WTC11 (cell line): ENCODE measurements around the gene AQP12B. TPM values are rescaled to one million over a fixed set of nuclear protein-coding genes. Genes with fewer than 3 reads are reported as not detected.

Experiments
- ATAC-seq: fragments of 200-7000 bp; cut with Tn5 transposase; 2 replicates; pipeline ENCODE4 v1.10.0; 2021; ENCODE audit warnings: mild to moderate bottlenecking, moderate library complexity
- CTCF ChIA-PET: fragments of 300-600 bp; sonication (Branson Sonifier 250); formaldehyde crosslinking; loops from one replicate; lab custom pipeline; 2021; ENCODE audit warnings: antibody characterized with exemption; lab: Charles Lee
- POLR2A ChIA-PET: fragments of 350-600 bp; sonication (Branson Sonifier 250); formaldehyde crosslinking; loops from one replicate; lab custom pipeline; 2021; ENCODE audit warnings: antibody characterized with exemption; lab: Charles Lee
- DNase-seq: peaks from one replicate; pipeline ENCODE4 v3.0.0; 2021; ENCODE audit warnings: low spot score
- H3K27ac Mint-ChIP-seq: 2 replicates; pipeline ENCODE4 v1.8.0; 2021; ENCODE audit warnings: mixed read lengths
- H3K27me3 Mint-ChIP-seq: 2 replicates; pipeline ENCODE4 v1.8.0; 2021; ENCODE audit warnings: low read depth, mild to moderate bottlenecking, moderate library complexity, mixed read lengths
- H3K36me3 Mint-ChIP-seq: 2 replicates; pipeline ENCODE4 v1.8.0; 2021; ENCODE audit warnings: mixed read lengths
- H3K4me1 Mint-ChIP-seq: 2 replicates; pipeline ENCODE4 v1.8.0; 2022; ENCODE audit warnings: mixed read lengths
- H3K4me3 Mint-ChIP-seq: 2 replicates; pipeline ENCODE4 v1.8.0; 2021; ENCODE audit warnings: mild to moderate bottlenecking, moderate library complexity, mixed read lengths
- H3K9me3 Mint-ChIP-seq: 2 replicates; pipeline ENCODE4 v1.8.0; 2021; ENCODE audit warnings: mixed read lengths
- ATF1 ChIP-seq: sonication (generic); formaldehyde crosslinking; IDR thresholded peaks from 2 replicates; pipeline ENCODE4 v1.8.1; 2023; ENCODE audit warnings: mild to moderate bottlenecking, moderate library complexity, missing genetic modification reagents
- CREB1 ChIP-seq: sonication (generic); formaldehyde crosslinking; IDR thresholded peaks from 2 replicates; pipeline ENCODE4 v1.8.0; 2023; ENCODE audit warnings: mild to moderate bottlenecking, missing genetic modification reagents
- EMX1 ChIP-seq: fragments of 250-450 bp; sonication (Bioruptor Pico); IDR thresholded peaks from 2 replicates; pipeline ENCODE4 v1.8.0; 2021; ENCODE audit warnings: mild to moderate bottlenecking
- FOXJ3 ChIP-seq: sonication (generic); formaldehyde crosslinking; IDR thresholded peaks from 2 replicates; pipeline ENCODE4 v1.9.0; 2021; ENCODE audit warnings: missing genetic modification reagents, mild to moderate bottlenecking, borderline replicate concordance
- FOXP1 ChIP-seq: sonication (generic); formaldehyde crosslinking; IDR thresholded peaks from 2 replicates; pipeline ENCODE4 v1.8.0; 2022; ENCODE audit warnings: missing genetic modification reagents, mild to moderate bottlenecking, moderate library complexity, borderline replicate concordance
- GRHL2 ChIP-seq: fragments of 250-450 bp; sonication (Bioruptor Pico); IDR thresholded peaks from 2 replicates; pipeline ENCODE4 v1.8.0; 2022; ENCODE audit warnings: mild to moderate bottlenecking, moderate library complexity; ENCODE audit not compliant: insufficient replicate concordance, severe bottlenecking
- IRF2 ChIP-seq: sonication (generic); formaldehyde crosslinking; IDR thresholded peaks from 2 replicates; pipeline ENCODE4 v1.8.0; 2022; ENCODE audit warnings: low read depth, missing genetic modification reagents, borderline replicate concordance
- RORB ChIP-seq: fragments of 250-450 bp; sonication (Bioruptor Pico); IDR thresholded peaks from 2 replicates; pipeline ENCODE4 v1.9.0; 2021; ENCODE audit warnings: mild to moderate bottlenecking
- ZNF232 ChIP-seq: sonication (generic); formaldehyde crosslinking; IDR thresholded peaks from 2 replicates; pipeline ENCODE4 v1.8.0; 2022; ENCODE audit warnings: mild to moderate bottlenecking, missing genetic modification reagents
- total RNA-seq: library from RNA; stranded (reverse); gene quantifications from 3 replicates; pipeline ENCODE4 v1.2.3, GENCODE V29; 2021
- TF ChIP-seq, protein P1 (sequence below): sonication (generic); formaldehyde crosslinking; conservative IDR thresholded peaks from 2 replicates; pipeline ENCODE4 v1.8.1; 2023; ENCODE audit warnings: mild to moderate bottlenecking, low read depth, missing genetic modification reagents, moderate library complexity
- TF ChIP-seq, protein P2 (sequence below): sonication (generic); formaldehyde crosslinking; IDR thresholded peaks from 2 replicates; pipeline ENCODE4 v1.8.1; 2022; ENCODE audit warnings: low read depth, missing genetic modification reagents, borderline replicate concordance
- TF ChIP-seq, protein P3 (sequence below): sonication (generic); formaldehyde crosslinking; IDR thresholded peaks from 2 replicates; pipeline ENCODE4 v1.8.0; 2022; ENCODE audit warnings: missing genetic modification reagents
- TF ChIP-seq, protein P4 (sequence below): sonication (generic); formaldehyde crosslinking; IDR thresholded peaks from 2 replicates; pipeline ENCODE4 v1.8.1; 2023; ENCODE audit warnings: mild to moderate bottlenecking, missing genetic modification reagents
- TF ChIP-seq, protein P5 (sequence below): sonication (generic); formaldehyde crosslinking; IDR thresholded peaks from 2 replicates; pipeline ENCODE4 v1.8.1; 2022; ENCODE audit warnings: mild to moderate bottlenecking, moderate library complexity, missing genetic modification reagents
- TF ChIP-seq, protein P6 (sequence below): fragments of 200-600 bp; IDR thresholded peaks from 2 replicates; pipeline ENCODE4 v1.8.0; 2022; ENCODE audit warnings: antibody characterized with exemption
- TF ChIP-seq, protein P7 (sequence below): sonication (generic); formaldehyde crosslinking; IDR thresholded peaks from 2 replicates; pipeline ENCODE4 v1.8.0; 2023; ENCODE audit warnings: missing genetic modification reagents
- TF ChIP-seq, protein P8 (sequence below): sonication (generic); formaldehyde crosslinking; IDR thresholded peaks from 2 replicates; pipeline ENCODE4 v1.8.1; 2023; ENCODE audit warnings: mild to moderate bottlenecking, missing genetic modification reagents, moderate library complexity

AQP12B gene
- total RNA-seq, 1 experiment from 2014 or later, result not detected

DNA sequence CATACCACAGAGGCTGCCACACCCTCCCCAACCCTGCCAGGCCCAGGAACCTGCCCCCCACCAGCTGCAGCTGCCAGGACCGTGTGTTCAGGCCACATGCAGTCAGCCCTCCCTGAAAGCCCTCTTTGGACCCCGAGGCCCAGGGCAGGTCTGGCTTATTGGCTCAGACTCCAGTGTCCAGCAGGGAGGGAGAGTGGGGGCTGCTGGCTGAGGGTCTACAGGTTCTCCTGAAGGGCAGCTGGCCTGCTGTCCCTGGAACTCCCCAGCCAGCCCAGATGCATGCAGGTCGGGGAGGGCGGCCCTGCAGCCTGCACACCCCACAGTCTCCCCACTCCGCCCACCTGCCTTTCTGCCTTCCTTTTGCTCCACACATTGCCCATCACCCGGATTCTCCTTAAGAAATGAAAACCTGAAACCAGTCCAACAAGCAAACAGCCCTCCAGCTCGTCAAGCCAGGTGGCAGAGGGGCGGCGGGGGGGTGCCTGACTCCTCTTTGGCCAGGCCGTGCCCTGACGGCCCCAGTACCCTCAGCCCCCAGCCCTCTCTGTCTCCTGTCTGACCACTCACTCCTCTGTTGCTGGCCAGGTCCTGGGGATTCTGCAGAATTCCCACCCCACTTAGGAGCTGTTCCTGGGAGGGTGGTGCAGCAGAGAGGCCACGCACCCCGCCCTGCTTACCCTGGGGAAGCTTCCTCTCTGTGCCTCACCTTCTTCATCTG is 39.4 kb downstream of the AQP12B start:
- no peaks in the 10 kb centered on the region for H3K9me3 Mint-ChIP-seq
- H3K4me3 Mint-ChIP-seq, result no peak overlapping the region
- POLR2A ChIA-PET, result no interaction called here
- no peaks in the 10 kb centered on the region for H3K36me3 Mint-ChIP-seq
- peaks cover 3% of the 10 kb centered on the region for H3K27me3 Mint-ChIP-seq
- no peaks in the 10 kb centered on the region for H3K4me1 Mint-ChIP-seq
- TF ChIP-seq, protein P1, sequence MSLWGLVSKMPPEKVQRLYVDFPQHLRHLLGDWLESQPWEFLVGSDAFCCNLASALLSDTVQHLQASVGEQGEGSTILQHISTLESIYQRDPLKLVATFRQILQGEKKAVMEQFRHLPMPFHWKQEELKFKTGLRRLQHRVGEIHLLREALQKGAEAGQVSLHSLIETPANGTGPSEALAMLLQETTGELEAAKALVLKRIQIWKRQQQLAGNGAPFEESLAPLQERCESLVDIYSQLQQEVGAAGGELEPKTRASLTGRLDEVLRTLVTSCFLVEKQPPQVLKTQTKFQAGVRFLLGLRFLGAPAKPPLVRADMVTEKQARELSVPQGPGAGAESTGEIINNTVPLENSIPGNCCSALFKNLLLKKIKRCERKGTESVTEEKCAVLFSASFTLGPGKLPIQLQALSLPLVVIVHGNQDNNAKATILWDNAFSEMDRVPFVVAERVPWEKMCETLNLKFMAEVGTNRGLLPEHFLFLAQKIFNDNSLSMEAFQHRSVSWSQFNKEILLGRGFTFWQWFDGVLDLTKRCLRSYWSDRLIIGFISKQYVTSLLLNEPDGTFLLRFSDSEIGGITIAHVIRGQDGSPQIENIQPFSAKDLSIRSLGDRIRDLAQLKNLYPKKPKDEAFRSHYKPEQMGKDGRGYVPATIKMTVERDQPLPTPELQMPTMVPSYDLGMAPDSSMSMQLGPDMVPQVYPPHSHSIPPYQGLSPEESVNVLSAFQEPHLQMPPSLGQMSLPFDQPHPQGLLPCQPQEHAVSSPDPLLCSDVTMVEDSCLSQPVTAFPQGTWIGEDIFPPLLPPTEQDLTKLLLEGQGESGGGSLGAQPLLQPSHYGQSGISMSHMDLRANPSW (CRISPR knock-in tag), result no peak
- TF ChIP-seq, protein P2, sequence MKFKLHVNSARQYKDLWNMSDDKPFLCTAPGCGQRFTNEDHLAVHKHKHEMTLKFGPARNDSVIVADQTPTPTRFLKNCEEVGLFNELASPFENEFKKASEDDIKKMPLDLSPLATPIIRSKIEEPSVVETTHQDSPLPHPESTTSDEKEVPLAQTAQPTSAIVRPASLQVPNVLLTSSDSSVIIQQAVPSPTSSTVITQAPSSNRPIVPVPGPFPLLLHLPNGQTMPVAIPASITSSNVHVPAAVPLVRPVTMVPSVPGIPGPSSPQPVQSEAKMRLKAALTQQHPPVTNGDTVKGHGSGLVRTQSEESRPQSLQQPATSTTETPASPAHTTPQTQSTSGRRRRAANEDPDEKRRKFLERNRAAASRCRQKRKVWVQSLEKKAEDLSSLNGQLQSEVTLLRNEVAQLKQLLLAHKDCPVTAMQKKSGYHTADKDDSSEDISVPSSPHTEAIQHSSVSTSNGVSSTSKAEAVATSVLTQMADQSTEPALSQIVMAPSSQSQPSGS (CRISPR knock-in tag), result no peak
- TF ChIP-seq, protein P3, sequence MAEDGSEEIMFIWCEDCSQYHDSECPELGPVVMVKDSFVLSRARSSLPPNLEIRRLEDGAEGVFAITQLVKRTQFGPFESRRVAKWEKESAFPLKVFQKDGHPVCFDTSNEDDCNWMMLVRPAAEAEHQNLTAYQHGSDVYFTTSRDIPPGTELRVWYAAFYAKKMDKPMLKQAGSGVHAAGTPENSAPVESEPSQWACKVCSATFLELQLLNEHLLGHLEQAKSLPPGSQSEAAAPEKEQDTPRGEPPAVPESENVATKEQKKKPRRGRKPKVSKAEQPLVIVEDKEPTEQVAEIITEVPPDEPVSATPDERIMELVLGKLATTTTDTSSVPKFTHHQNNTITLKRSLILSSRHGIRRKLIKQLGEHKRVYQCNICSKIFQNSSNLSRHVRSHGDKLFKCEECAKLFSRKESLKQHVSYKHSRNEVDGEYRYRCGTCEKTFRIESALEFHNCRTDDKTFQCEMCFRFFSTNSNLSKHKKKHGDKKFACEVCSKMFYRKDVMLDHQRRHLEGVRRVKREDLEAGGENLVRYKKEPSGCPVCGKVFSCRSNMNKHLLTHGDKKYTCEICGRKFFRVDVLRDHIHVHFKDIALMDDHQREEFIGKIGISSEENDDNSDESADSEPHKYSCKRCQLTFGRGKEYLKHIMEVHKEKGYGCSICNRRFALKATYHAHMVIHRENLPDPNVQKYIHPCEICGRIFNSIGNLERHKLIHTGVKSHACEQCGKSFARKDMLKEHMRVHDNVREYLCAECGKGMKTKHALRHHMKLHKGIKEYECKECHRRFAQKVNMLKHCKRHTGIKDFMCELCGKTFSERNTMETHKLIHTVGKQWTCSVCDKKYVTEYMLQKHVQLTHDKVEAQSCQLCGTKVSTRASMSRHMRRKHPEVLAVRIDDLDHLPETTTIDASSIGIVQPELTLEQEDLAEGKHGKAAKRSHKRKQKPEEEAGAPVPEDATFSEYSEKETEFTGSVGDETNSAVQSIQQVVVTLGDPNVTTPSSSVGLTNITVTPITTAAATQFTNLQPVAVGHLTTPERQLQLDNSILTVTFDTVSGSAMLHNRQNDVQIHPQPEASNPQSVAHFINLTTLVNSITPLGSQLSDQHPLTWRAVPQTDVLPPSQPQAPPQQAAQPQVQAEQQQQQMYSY (CRISPR knock-in tag), result no peak
- no peak for TF ChIP-seq RORB (CRISPR knock-in tag)
- no peak for TF ChIP-seq EMX1
- TF ChIP-seq, protein P4, sequence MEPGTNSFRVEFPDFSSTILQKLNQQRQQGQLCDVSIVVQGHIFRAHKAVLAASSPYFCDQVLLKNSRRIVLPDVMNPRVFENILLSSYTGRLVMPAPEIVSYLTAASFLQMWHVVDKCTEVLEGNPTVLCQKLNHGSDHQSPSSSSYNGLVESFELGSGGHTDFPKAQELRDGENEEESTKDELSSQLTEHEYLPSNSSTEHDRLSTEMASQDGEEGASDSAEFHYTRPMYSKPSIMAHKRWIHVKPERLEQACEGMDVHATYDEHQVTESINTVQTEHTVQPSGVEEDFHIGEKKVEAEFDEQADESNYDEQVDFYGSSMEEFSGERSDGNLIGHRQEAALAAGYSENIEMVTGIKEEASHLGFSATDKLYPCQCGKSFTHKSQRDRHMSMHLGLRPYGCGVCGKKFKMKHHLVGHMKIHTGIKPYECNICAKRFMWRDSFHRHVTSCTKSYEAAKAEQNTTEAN (CRISPR knock-in tag), result no peak
- no peak for TF ChIP-seq GRHL2 (CRISPR knock-in tag)
- TF ChIP-seq ZNF232 (CRISPR knock-in tag), result no peak
- TF ChIP-seq, protein P5, sequence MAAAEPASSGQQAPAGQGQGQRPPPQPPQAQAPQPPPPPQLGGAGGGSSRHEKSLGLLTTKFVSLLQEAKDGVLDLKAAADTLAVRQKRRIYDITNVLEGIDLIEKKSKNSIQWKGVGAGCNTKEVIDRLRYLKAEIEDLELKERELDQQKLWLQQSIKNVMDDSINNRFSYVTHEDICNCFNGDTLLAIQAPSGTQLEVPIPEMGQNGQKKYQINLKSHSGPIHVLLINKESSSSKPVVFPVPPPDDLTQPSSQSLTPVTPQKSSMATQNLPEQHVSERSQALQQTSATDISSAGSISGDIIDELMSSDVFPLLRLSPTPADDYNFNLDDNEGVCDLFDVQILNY (CRISPR knock-in tag), result no peak
- TF ChIP-seq, protein P6, sequence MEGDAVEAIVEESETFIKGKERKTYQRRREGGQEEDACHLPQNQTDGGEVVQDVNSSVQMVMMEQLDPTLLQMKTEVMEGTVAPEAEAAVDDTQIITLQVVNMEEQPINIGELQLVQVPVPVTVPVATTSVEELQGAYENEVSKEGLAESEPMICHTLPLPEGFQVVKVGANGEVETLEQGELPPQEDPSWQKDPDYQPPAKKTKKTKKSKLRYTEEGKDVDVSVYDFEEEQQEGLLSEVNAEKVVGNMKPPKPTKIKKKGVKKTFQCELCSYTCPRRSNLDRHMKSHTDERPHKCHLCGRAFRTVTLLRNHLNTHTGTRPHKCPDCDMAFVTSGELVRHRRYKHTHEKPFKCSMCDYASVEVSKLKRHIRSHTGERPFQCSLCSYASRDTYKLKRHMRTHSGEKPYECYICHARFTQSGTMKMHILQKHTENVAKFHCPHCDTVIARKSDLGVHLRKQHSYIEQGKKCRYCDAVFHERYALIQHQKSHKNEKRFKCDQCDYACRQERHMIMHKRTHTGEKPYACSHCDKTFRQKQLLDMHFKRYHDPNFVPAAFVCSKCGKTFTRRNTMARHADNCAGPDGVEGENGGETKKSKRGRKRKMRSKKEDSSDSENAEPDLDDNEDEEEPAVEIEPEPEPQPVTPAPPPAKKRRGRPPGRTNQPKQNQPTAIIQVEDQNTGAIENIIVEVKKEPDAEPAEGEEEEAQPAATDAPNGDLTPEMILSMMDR, result no peak
- TF ChIP-seq, all 79 proteins: peak for 0
- H3K27ac Mint-ChIP-seq, result no peak overlapping the region
- ATAC-seq (no peak), DNase-seq (no peak)
- CTCF ChIA-PET, result no interaction called here

DNA sequence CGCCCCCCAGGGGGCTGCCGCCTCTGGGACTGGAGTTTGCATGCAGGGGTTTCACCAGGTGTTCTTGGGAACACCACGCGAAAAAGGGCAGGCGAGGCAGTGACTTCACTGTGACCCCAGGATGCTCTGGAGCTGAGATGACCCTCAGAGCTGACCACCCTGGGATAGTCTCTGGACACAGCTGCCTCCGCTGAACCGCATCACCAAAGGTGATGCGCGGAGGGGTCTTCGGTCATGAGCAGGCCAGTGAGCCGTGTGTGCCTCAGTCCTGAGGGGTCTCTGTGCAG is 39.9 kb downstream of the AQP12B start:
- ChIA-PET POLR2A (no interaction called here), CTCF (no interaction called here)
- ATAC-seq (no peak), DNase-seq (no peak)
- no peaks in the 10 kb centered on the region for H3K9me3 Mint-ChIP-seq
- H3K27me3 Mint-ChIP-seq, result peaks cover 3% of the 10 kb centered on the region; the same call in 1 of the 2 replicates
- no peak overlapping the region for H3K27ac Mint-ChIP-seq
- no peaks in the 10 kb centered on the region for H3K36me3 Mint-ChIP-seq
- no peaks in the 10 kb centered on the region for H3K4me1 Mint-ChIP-seq
- H3K4me3 Mint-ChIP-seq, result no peak overlapping the region
- TF ChIP-seq ATF1 (no peak), IRF2 (CRISPR knock-in tag) (no peak), CREB1 (no peak), FOXP1 (CRISPR knock-in tag) (no peak), FOXJ3 (CRISPR knock-in tag) (no peak)
- TF ChIP-seq, protein P7, sequence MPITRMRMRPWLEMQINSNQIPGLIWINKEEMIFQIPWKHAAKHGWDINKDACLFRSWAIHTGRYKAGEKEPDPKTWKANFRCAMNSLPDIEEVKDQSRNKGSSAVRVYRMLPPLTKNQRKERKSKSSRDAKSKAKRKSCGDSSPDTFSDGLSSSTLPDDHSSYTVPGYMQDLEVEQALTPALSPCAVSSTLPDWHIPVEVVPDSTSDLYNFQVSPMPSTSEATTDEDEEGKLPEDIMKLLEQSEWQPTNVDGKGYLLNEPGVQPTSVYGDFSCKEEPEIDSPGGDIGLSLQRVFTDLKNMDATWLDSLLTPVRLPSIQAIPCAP (CRISPR knock-in tag), result no peak
- TF ChIP-seq, protein P2 (CRISPR knock-in tag), result no peak
- TF ChIP-seq, protein P8, sequence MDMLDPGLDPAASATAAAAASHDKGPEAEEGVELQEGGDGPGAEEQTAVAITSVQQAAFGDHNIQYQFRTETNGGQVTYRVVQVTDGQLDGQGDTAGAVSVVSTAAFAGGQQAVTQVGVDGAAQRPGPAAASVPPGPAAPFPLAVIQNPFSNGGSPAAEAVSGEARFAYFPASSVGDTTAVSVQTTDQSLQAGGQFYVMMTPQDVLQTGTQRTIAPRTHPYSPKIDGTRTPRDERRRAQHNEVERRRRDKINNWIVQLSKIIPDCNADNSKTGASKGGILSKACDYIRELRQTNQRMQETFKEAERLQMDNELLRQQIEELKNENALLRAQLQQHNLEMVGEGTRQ (CRISPR knock-in tag), result no peak
